ENCODE measurements around the gene CPB1.

- TF ChIP-seq POLR2A (IDR thresholded peaks at IDR 0.05) (no peak), CTCF (IDR thresholded peaks at IDR 0.05) (no peak), POLR2AphosphoS5 (IDR thresholded peaks at IDR 0.05) (no peak), EP300 (IDR thresholded peaks at IDR 0.05) (no peak)
Observed at GRCh38 chr3:148896062-148896461, 68.5 kb downstream of the CPB1 start.
